ENCODE data around the gene SIRT5.

- TF ChIP-seq CTCF (IDR thresholded peaks at IDR 0.05) (no peak), POLR2A (IDR thresholded peaks at IDR 0.05) (no peak)
Observed at GRCh38 chr6:13557841-13558240, 16.6 kb upstream of the SIRT5 start.

Data from uterus (tissue), 2 donors.